CD4-positive, alpha-beta T cell treated with Interleukin-4 for 1 hour (primary cell): ENCODE data around the gene PLK3.
"Not testable (repeated sequence)": the region's sequence is repeated elsewhere in the genome, so short reads cannot be mapped to it uniquely, and the experiment has no call there.

Source experiments
- DNase-seq, 2 donors: peaks; one replicate each; pipeline ENCODE4 v3.0.0-alpha.2; 2020 to 2022

Gene PLK3

DNA sequence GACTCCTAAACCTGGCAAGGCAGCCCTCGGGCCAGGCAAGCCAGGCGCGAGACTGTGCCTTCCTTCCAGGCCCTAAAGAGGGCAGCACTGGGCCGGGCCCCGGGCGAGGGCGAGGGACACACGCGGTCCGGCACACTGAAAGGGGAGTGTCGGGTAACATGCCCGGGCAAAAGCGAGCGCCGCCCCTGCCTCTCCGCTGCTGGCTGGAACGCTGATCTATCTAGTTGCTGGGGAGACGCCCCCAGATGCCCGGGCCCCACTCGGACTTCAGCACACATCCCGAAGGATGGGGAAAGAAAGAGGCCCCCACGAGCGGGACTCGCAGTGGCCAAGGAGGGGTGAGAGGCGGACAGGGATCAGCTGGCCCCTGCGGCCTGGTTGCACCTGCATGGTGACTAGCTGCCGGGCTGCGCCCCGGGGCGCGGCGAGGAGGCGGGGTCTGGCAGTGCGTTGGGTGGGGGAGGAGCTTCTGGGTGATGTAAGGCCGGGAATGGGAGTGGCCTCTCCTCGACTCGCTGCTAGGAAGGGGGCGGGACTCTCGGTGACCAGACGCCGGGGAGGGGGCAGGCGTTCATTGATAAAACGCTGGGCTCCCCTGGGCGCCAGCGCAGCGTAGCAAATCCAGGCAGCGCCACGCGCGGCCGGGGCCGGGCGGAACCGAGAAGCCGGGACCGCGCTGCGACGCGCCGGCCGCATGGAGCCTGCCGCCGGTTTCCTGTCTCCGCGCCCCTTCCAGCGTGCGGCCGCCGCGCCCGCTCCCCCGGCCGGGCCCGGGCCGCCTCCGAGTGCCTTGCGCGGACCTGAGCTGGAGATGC, at the start of gene PLK3:
TSS of gene PLK3 (plus strand) at position 608 of the 815 bp plus-strand sequence. CDS start at position 695, 87 bp downstream.
- DNase-seq: peak; percentile 99

DNA sequence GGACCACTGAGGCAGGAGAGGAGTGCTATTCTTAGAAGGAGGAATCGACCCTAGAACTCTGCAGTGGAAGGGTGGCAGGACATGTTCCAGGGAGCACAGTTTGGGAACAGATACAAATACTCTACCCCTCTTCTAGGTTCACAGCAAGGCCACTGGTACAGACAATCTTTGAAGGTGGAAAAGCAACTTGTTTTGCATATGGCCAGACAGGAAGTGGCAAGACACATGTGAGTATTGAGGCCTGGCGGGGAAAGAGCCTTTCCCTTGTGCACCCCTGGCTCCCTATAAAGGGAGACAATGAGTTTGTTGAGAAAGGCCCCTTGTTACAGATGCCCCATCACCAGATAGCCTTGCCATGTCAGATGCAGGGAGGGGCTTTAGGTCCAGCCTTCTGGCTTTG, 42.8 kb upstream of the PLK3 start:
- no peak for DNase-seq

DNA sequence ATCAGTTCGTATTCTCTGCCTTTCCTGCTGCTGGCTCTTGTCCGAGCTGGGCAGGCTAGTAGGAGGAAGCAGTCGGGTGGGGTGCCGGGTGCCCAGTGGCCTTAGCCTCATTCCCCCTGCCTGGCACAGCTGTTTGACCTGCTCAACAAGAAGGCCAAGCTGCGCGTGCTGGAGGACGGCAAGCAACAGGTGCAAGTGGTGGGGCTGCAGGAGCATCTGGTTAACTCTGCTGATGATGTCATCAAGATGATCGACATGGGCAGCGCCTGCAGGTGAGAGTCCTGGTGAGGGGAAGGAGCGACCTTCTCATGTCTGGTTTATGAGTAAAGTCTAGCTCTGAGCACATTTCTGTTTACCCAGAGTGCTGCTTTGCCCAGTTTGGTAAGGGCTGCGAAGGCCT, 41.1 kb upstream of the PLK3 start:
- no peak for DNase-seq

DNA sequence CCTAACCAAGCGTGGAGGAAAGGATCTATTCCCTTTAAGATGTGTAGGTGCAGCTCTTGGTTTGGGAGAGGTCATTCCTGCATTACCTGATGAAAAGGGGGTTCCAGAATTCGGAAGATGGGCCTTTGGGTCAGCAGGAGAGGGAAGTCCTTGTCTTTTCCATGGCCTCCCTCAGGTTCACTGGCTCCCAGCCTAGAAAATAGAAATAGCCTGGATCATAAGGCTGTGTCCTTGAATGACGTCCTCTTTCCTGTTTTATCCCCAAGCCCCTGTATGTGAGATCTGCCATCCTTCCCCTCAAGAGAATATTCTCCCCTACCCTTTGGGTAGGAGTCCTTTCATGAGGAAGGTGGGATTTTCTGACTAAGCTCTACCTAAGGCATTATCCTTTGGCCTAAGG, 39.3 kb upstream of the PLK3 start:
- no peak for DNase-seq

DNA sequence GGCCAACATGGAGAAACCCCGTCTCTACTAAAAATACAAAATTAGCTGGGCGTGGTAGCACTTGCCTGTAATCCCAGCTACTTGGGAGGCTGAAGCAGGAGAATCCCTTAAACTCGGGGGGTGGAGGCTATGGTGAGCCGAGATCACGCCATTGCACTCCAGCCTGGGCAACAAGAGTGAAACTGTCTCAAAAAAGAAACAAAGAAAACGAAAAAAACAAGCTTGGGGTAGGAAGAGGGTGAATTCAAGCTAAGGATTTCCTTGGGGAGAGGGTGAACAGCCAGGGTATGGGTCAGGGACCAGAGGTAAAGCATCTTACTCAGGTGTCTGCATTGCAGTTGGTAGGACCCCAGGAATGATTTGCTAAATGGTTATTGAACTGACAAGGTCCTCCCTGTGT, 33.8 kb upstream of the PLK3 start:
- not testable (repeated sequence) for DNase-seq

DNA sequence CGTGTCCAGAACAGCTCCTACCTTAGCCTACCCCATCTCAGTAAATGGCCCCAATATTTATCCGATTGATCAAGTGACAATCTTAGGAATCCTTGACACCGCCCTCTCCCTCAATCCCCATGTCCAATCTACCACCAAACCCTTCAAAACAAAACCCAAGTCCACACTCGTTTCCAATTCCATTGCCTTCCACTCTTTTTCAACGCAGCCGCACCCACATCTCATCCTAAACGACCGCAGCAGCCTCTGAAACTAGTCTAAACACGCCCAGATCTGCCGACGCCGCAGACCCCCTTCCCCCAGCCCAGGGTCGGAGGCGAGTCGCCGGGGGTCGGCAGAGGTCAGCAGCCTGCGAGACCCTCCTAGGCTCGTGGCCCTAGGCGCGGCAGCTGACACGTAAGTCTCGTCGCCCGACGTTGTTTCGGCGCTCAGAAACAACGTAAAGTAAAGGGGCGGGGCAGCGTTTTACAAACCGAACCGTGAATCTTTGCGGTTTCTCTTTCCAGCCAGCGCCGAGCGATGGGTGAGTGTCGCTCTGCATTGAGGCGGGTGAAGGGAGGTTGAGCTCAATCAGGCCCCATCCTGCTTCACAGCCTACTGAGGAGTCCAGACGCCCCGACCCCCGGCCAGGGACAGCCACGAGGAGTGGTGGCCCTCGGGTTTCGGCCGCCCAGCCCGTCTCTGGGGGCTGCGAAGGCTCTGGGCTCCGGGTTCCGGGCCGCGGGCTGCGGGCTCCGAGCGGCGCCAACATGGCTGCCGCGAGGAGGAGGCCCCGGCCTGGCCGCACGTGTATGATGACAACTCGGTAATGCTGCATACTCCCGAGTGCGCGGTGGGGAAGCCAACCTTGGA, 24.9 kb upstream of the PLK3 start, which contains the start of gene RPS8:
TSS of gene RPS8 (plus strand) at position 463 of the 852 bp plus-strand sequence. CDS start at position 520, 57 bp downstream.
- peak; percentile 91 to 92 for DNase-seq

DNA sequence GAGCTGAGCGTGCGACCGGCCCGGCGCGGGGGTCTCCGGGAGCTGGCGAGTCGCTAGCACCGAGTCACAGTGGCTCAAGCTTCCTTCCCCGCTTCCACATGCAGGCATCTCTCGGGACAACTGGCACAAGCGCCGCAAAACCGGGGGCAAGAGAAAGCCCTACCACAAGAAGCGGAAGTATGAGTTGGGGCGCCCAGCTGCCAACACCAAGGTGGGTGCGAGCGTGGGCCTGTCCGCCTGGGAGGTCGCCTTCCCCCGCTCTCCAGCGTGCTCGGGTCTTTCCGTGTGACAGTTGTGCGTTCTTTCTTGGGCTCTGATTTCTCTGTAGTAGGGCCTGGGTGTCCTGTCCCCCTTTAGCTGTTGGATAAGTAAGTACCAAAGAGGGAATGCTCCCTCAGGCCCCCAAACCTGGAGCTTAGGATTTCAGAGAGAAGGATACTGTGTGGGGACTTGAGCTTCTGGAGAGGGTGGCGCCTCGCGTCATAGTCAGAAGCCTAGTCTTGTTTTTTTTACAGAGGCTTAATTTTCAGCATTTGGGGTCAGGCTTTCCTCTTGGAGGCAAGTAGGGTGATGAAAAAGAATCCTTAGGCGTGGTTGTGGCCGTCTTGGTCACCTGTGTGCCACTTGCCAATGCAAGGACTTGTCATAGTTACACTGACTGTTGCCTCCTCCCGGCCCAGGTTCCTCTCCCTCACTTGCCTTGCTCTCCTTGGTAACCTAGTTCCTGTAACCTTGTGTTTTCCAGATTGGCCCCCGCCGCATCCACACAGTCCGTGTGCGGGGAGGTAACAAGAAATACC, 24.0 kb upstream of the PLK3 start:
- DNase-seq: peak; percentile 39 to 53

DNA sequence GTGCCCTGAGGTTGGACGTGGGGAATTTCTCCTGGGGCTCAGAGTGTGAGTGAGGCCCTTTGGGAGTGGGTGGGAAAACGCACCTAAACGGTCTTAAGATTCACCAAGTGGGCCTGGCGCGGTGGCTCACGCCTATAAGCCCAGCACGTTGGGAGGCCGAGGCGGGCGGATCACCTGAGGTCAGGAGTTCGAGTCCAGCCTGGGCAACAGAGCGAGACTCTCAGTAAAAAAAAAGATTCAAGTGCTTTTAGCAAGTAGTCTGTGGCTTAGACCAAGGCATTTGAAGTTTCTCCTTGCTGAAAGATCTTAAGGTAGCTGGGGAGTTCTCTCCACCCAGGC, 23.5 kb upstream of the PLK3 start:
- no peak for DNase-seq

DNA sequence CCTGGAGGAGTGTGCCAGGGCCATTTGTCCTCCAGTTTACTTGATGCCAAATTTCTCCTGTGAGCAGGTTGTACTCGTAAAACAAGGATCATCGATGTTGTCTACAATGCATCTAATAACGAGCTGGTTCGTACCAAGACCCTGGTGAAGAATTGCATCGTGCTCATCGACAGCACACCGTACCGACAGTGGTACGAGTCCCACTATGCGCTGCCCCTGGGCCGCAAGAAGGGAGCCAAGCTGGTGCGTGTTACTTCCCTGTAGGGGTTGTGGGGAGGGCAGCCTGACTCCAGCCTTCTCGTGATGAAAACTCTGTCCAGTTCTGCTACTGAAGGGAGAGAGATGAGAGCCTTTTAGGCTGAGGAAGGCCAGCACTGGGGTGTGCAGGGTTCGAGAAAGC, 22.6 kb upstream of the PLK3 start:
- DNase-seq: no peak

DNA sequence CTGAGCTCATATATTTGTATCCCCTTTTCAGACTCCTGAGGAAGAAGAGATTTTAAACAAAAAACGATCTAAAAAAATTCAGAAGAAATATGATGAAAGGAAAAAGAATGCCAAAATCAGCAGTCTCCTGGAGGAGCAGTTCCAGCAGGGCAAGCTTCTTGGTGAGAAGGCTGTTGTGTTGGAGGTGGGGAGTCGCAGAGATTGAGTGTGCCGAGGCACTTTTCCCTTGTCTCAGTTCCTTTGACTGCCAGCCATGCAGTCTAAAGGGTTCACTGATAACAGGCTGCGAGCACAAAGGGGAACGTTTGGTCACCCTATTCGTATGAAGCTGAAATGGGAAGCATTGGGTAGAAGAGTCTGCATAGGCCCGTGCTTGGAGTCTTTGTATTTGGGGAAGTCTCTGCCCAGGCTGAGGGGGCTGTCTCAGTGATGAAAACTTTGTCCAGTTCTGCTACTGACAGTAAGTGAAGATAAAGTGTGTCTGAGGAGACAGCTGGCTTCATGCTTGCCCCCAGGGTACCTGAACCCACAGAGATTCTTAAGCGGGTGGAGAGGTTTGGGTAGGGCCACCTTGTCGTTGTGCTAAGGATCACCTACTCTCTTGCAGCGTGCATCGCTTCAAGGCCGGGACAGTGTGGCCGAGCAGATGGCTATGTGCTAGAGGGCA, 22.1 kb upstream of the PLK3 start:
- DNase-seq: no peak

DNA sequence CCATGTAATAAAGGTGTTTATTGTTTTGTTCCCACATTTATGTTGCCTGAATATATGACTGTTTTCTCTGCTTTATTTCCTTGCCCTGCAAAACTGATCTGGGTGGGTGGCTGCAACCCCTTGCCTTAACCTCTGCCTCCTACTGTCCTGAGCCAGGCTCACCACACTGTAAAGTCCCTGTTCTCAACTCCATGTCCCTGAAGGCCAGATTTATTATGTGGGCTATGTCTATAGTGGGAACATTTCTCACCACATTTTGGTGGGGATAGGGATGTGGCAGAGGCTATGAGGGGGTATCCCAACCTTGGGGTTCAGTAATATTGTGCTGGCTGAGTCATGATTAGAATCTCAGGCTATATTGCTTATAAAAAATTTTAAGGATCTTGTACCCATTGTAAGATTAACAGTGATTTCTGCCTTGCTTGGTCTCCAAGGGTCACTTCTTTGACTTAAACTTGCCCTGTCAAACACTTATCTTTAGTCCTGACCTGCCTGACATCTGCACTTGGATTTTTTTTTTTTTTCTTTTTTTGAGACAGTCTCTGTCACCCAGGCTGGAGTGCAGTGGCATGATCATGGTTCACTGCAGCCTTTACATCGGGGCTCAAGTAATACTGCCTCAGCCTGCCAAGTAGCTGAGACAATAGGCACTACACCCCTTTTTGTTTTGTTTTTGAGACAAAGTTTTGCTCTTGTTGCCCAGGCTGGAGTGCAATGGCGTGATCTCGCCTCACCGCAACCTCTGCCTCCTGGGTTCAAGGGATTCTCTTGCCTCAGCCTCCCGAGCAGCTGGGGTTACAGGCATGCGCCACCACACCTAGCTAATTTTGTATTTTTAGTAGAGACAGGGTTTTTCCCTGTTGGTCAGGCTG, 21.2 kb upstream of the PLK3 start:
- no peak for DNase-seq

DNA sequence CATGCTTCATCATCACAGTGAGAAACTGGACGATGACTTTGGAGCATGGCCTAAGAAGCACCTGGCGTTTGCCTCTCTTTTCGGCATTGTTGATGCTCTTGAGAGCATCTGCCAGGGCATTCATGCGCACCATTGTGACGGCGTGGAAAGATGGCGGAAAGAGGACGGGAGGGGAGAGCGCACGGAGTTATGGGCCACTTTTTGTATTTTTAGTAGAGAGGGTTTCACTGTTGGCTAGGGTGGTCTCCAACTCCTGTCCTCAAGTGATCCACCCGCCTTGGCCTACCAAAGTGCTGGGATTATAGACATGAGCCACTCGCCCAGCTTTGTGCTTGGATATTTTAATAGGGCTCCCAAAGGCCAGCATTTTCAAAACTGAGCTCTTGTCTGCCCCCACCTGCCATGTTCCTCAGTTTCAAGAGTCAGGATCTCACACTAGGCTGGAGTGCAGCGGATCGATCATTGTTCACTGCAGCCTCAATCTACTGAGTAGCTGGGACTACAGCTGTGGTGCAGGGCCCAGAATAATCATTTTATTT, 19.5 kb upstream of the PLK3 start:
- DNase-seq: no peak

DNA sequence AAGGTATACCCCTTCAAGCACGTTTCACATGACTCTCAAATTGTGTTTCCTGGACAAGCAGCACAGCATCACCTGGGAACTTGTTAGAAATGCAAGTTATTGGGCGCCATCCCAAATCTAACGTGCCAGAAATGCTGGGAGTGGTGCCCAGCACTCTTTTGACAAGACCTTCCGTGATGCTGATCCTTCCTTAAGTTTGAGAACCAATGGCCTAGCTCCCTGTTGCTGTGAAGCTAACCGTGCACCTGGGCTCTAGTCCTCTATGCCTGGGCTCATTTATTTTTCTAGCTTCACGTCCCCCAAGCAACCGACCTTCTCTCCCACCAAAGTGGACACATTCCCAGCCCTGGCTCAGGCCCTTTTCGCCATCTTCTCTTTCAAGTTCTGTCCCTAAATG, 16.5 kb upstream of the PLK3 start:
- no peak for DNase-seq

DNA sequence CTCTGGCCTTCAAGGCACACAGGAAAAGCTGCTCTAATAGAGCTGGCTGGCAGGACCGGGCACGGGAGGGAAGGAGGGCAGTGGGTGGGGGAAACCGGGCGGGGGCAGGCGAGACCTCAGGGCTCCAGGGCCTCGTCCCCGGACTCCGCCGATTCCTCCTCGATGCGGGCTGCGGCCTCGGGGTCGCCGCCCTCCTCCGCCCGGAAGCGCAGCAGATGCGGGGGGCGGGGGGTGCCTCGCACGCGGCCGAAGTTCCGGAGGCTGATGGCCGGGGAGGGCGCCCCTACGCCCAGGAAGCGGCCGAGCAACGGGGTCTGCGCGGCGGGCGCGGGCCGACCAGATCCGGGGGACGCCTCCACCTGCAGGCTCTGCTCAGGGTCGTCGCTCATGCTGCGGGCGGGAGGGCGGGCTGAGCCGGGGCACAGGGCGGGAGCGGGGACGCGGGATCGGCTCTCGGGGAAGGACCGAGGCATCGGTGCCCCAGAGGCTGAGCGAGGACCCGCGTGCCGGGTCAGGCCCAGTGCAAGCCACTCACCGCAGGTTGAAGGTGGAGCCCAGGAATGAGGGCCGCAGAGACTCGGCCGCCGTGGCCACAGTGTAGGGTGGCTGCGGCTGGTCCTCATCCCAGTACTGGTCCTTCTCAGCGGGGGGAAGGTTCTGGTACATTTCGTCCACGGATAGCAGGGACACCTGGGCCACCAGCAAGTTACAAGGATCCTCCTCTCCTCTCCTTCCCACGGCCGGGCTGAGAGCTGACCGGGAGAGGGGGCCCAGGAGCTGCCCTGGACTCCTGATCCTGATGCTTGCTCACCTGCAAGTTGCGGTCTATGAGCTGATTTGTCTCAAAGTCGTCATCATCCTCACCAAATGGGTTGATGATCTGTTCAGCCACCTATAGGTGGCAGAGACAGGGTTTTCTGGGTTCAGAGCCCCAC, 15.8 kb upstream of the PLK3 start:
- peak in 1 of 2 donors; percentile 41 for DNase-seq

DNA sequence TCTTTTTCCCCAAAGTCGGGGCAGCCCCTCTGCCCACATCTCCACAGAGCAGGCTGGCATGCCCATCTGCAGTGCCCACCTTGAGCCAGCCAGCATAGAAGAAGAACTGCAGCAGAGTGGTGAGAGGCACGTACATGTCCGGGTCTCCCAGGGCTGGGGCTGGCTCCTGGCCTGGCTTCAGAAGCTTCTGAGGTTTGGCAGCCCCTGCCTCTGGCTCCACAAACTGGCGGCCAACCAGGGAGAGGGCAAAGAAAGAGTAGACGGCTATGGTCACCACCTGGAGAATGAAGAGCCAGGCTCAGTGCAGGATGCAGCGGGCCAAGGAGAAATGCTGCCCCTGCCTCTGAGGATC, 15.2 kb upstream of the PLK3 start:
- no peak for DNase-seq

DNA sequence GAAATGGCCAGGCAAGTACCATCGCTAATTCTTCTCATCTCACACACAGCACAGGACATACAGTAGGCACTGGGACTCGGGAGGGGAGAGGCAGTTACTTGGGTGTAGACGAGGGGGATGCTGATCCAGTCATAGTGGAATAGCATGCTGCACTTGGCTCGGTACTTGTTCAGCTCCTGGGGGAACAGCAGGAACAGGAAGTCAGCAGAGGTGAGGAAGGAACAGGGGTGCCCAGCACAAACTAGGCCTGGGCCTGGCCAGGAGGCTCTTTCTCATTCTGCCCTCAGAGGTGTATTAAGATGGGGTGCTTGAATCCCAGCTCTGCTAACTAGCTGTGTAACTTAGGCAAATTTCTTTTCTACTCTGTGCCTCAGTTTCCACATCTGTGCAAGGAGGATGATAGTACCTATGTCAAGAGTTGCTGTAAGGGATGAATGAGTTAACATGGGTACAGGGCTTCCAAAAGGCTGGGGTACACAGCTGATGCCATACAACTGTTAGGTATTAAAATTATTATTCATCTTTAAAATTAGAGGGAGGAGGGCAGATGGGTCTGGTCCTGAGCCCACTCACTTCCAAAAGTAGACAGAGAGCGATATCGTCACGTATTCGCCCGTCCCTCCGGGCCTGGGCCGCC, 14.6 kb upstream of the PLK3 start:
- no peak for DNase-seq

DNA sequence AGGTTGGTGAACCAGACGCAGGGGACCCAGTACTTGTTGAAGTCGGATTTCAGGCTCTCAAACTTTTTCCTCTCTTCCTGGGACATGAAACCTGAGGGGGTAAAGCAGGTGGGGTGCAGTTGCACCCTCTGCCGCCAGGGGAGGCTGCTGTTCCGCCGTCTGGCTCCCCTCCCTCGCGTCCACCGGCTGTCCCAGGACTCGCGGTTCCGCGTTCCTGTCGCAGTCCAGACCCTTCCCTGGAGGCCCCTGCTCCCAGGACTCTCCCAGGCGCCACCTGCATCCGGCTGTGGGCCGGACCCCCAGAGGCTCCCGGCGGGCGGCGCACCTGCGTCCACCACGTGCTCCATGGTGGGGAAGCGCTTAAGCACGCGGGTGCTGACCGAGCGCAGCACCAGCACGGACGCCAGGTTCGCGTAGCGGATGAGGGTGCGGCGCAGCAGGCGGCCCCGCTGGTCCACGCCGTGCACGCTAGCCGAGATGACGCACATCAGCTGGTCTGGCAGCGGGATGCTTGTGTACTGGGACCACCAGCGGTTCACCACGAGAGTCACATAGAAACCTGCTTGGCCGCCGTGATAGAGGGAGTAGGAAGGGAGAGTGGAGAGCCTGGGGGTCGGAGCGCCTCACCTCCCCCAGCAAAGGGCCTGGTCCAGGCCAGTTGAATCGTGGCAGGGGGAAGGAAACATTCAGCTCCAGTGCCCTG, 13.9 kb upstream of the PLK3 start:
- DNase-seq: peak; percentile 78 to 82

DNA sequence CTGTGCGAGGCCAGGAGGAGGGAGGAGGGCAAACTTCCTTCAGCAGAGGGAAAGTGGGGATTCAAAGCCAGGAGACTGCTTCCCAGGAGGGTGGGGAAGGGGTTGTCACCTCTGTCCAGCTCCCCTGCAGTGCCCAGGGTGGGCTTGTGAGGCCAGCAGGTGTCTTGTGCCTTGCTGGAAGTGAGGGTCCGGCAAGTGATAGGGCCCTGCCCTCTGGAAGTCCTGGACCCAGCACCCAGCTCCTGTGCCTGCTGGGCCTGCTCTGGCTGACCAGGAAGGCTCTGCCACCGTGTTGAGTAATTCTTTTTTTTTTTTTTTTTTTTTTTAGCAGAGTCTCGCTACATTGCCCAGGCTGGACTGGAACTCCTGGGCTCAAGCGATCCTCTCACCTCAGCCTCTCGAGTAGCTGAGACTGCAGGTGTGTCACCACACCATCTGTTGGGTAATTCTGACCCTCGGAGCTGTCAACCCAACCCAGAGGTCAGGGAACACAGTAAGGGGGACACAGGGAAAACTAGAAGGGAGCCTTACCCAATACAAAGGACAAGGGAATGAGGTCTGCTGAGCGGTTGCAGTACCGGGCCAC, 13.2 kb upstream of the PLK3 start:
- DNase-seq: no peak

DNA sequence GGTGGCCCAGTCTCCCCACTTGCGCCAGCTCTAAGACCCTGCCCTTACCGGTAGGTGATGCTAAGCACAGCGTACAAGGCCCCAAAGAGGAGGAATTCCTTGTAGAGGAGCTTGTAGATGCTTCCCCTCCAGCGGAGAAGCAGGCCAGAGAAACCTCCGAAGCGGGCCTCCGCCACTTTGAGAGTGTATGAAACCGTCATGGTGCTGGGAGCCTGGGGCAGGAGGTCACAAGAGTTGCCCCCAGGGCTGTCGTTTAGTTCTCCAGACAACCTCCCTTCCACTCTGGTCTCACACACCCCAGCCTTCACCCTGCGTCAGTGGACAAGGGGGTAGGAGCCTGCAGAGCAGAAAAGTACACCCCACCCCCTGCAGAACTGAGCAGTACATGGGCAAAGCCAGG, 12.7 kb upstream of the PLK3 start:
- DNase-seq: no peak
